Activated naive CD4-positive, alpha-beta T cell (primary cell): ENCODE measurements around the gene PCA3.

Experiments used
- DNase-seq, 4 experiments: peaks; one replicate each; lab custom pipeline; 2025; lab: John Stamatoyannopoulos, UW

The PCA3 gene

DNA sequence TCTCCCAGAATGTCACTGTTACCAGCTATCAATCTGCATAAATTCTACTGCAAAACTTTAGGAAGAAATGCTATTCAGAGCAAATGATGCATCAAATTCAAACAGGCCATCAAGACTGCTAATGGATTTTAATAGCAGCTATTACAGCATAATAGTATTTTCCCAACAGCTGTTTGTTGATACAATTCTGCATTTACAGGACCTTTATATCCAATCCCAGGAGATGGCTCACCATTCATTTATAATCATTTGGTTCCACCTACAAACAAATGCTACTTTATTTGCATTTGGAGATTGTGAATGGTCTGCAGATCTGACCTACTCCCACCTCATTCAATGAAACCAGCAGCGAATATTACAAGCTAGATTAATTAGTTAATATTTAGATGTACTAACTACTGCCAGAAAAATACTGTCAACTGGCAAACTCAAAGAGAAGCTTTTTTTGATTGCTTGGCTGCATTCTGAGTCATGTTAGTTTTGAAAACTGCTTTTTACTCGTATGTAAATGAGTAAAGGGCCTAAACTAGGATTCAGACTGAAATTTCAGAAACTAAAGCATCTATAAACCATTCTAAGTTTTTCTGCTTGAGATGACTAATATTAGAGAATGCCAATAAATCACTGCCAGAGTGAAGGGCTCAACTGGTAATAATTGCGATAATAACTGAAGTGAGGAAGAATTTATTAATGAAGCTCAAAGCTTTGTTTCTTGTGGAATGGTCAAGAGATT lies 7.1 kb upstream of the PCA3 start:
- no peak for DNase-seq

DNA sequence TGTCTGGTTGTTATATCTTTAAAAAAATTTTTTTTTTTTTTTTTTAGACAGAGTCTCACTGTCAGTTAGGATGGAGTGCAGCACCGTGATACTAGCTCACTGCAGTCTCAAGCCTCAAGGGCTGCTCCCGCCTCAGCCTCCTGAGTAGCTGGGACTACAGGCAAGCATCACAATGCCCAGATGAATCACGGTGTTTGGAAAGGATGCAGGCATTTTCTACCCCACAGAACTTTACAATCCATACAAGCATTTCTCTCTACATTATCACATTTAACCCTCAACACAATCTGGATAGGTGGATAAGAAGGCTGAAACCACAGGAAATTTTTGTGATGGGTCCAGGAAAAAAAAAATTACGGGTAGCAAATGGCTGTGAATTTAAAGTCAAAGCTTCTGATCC lies 5.8 kb upstream of the PCA3 start:
- no peak for DNase-seq

DNA sequence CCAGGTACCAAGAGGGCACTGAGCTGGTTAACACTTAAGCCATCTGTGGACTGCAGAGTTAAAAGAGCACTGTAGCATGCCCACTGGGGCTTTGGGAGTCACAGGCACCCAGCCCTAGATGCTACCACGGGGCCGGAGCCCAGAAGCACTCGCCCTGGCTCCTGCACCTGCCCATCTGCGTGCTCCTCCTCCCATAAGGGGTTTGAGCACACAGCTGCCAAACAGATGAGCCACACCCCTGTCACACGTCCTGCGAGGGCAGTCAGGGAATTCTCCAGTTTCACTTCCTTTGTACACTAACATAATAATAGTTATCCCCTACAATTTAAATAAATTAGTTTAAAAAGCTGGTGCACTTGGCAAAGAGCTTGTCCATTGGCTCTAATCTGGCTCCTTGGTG lies 4.5 kb upstream of the PCA3 start:
- DNase-seq: no peak

DNA sequence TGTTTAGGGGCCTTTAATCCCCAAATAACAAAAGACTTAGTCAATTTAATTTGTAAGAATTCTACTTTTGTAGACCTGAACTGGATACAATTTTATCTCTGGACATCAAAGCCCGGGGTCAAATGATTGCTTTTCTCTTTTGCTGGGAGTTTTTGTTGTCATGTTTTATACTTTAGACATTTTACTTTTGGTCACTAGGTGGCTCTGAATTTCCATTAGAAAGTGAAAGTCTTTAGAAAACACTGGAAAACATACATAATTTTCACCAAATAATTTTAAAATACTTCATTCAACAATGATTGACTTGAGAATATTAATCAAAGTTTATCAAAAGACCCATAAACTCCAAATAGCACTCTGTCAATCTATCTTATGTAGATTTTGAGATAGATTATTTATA lies 2.8 kb upstream of the PCA3 start:
- no peak for DNase-seq

DNA sequence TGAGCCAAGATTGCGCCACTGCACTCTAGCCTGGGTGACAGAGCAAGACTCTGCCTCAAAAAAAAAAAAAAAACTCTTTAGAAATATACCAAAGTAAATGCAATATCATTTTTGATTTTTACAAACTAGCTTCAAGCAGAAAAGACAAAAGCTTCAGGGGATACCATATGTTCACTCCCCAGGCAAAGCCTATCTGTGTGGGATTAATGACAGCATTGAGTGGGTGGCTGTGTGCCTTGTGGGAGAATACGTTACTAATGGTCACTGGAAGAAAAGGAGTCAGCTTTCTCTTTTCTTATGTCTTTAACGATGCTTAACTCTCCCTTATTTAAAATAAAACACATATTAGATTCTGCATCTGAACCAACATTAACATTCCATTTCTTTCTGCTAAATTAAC lies 1.9 kb downstream of the PCA3 start:
- DNase-seq: no peak

DNA sequence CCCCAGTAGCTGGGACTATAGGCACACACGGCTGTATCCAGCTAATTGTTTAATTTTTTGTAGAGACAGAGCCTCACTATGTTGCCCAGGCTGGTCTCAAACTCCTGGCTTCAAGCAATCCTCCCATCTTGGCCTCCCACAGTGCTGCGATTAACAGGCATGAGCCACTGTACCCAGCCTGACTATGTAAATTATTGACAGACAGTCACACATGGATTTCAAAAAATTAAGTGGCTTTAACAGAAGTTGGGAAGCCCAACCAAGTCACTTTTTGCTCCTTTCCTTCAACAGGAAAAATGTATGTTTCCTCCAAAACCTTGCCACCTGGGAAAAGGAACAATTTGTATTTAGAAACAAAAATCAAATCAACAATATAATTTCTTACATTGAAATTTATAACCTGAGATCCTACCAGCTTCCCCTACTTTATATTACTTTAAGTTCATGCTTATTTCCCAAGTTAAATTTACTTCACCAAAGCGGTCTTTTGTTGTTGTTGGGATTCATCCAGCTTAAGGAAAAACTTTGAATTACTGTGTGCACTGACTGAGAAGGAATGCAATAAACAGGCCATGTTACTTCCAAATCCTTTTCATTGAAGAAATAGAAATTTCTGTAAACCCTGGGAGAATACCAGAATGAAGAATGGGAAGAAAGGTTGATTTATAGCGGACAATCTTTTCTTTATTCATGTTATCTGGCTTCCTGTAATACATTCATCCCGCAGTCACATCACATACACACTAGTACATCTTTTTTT lies 8.6 kb downstream of the PCA3 start:
- DNase-seq: no peak

DNA sequence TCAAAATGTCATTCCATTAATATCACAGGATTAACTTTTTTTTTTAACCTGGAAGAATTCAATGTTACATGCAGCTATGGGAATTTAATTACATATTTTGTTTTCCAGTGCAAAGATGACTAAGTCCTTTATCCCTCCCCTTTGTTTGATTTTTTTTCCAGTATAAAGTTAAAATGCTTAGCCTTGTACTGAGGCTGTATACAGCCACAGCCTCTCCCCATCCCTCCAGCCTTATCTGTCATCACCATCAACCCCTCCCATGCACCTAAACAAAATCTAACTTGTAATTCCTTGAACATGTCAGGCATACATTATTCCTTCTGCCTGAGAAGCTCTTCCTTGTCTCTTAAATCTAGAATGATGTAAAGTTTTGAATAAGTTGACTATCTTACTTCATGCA lies 20.6 kb downstream of the PCA3 start:
- DNase-seq: no peak

DNA sequence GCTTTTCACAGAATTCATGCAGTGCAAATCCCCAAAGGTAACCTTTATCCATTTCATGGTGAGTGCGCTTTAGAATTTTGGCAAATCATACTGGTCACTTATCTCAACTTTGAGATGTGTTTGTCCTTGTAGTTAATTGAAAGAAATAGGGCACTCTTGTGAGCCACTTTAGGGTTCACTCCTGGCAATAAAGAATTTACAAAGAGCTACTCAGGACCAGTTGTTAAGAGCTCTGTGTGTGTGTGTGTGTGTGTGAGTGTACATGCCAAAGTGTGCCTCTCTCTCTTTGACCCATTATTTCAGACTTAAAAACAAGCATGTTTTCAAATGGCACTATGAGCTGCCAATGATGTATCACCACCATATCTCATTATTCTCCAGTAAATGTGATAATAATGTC lies 21.3 kb downstream of the PCA3 start:
- no peak for DNase-seq

DNA sequence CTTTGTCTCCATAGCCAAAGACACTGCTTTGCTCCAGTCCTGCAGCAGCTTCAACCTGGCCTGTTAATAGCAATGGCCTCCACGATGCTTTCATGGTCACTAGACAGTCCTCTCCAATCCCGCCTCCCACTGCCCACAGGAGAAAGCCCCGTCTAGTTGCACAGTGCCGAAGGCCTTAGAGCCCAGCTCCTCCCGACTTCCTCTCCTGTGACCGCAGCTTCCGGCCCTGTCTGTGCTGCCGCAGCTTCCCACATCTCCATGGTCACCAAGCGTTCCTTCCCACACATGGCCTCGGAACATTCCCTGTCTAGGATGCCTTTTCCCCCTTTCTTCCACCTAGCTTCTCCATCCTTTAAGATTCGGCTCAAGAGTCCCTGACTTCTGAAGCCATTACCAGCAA lies 23.4 kb downstream of the PCA3 start:
- DNase-seq: no peak

DNA sequence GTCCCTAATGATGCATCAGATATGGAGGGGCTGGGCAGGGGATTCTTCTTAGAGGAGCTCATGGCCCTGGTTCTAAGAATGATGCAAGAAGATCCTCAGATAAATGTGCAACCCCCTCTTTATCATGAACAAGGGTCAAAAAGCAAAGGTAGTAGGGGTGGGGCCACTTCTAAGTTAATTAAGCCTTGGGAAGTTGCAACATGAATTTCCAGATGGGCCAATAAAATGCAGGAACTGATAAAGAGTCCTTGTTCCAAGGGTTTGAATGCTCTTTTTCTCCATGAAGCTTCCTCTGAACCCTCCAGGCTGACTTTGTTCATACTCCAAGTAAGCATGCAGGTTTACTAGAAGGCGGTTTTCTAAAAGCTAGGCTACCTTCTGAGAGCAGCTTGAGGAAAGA lies 25.6 kb downstream of the PCA3 start:
- DNase-seq: no peak

DNA sequence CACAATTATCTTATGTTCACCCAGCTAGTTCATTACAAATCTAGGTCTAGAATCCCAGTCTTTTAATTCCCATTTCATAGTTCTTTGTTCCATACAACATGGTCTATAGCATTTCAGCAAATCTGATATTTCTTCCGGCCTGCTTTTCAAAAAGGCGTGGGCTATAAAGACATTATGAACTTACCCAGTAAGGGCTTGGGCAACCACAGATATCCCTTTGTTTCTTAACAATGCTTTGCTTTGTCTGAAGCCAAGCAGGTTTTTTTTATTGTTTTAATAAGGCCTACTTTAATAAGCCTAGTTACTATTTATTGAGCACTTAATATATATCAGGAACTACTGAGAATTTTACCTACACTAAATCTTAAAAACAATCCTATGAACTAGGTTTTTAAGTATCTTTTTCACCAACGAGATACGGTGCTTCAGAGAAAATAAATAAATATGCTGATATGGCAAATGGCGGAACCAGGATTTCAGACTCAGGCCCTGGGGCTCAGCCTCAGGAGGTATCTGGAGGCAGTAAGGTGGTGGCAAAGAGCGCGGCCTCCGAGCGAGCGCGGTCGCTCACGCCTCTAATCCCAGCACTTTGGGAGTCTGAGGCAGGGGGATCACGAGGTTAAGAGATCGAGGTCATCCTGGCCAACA lies 29.7 kb downstream of the PCA3 start:
- DNase-seq: no peak

DNA sequence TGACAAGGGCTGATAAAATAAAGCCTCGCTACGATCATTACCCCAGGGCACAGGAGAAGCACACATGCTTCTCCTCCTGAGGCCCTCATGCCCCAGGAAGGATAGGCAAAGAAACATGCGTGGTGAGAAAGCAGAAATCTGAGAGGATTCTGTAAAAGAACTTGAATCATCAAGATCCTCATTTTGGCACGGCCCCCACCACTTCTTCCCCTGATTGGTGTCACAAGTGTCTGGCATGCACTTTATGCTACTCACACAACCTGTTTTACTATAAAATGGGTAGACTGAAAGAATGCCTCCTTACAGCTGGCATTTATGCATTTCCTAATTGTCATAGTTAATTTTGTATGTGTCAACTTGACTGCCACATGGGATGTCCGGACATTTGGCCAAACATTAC lies 32.1 kb downstream of the PCA3 start:
- DNase-seq: no peak

DNA sequence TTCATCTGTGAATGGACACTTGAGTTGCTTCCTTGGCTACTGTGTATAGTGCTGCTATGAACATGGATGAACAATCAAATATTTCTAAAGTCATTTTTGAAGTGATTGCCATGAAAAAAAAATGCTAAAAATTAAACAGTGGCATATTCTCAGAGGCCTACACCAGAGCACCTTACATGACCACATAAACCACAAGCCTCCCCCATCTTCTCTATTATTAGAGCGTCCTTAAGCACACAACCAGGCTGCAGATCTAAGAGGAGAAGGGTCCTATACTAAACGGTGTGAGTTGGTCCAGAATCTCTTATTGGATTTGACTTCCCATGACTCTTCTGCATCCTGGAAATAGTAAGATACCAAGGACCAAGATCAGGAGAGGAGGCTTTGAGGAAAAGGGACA lies 34.3 kb downstream of the PCA3 start:
- DNase-seq: no peak

DNA sequence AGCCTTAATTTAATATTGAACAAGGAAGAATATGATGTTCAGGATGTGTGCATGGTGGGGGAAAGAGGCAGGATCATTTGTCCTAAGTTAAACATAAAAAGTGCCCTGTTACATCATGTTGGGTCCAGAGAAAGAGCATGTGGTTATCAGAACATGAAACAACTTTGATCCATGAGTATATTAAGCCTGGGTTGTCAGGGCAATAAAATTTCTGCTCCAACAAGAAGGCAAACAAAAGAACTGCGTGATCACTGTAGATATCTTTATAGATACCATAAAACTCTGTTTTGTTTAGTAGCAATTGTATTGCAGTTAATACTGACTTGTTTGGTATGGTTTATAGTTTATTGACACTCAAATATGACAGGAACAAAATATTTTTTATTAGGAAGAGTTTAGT lies 35.2 kb downstream of the PCA3 start:
- DNase-seq: no peak

DNA sequence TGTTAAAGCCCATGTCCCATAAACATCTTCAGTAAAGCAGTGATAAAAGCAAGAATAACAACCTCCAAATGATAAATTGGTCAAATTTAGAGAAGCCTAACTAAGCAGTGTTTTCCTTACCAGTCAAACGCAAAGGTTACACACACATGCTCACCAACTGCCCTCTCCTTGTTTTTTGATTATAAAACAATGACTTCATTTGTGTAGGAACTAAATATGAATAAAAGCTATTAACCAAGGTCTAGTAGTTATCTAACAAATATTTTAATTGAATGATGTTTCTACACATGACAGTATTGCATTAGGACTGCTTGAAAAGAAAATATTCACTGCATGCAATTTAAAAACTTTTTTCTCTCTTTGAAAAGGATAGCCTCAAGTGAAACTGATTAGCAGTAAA lies 36.7 kb downstream of the PCA3 start:
- no peak for DNase-seq

DNA sequence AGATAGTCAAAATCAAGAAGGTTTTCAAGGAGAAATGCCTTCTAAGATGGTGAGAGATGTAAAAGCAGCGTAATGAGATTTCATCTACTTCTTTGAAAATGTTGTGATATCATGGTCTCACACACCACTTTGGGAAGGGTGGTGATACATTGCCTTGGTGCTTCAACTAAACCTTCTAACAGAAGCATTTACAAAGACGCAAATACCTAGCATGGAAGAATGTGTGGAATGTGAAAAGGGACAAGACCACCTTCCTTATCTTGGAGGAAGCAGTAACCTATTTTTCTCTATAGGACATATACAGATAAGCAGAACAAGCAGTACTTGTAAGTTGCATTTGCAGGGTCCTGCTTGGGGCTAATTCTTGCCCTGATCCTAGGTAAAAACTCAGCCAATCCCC lies 38.8 kb downstream of the PCA3 start:
- no peak for DNase-seq

DNA sequence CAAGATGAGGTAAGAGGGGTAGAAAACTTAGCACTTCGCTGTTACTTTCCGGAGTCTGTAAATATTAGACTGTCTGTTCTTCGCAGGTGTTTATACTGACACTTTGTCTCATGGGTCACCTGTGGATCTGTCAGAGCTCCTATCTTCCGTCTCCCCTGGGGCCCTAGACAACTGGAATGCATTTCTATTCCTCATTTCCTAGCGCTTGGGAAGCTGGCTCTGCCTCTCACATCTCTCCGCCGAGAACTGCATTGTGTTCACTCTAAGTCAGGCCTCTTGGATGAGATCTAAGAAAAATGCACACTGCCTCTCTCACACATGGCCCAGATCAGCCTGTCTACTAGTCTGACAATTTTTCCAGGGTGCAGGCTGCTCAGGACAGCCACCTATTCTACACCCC lies 39.5 kb downstream of the PCA3 start:
- DNase-seq: no peak

DNA sequence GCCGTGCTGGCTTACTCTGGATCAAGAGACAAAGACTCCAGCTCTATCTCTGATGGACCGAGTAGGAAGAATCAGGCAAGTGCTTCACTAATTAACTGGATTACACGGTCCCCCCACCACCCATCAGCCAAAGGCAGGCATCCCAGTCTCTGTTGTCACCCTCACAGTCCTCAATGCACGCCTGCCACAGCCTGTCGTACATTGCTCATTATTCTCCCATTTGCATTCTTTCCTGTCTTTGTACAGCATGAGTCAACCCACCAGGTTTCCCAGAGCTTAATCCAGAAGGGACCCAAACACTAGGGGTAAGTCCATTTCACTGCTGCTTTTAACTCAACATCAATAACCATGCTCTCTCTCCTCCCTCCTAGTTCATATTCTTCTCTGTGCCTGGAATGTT lies 44.4 kb downstream of the PCA3 start:
- DNase-seq: no peak

DNA sequence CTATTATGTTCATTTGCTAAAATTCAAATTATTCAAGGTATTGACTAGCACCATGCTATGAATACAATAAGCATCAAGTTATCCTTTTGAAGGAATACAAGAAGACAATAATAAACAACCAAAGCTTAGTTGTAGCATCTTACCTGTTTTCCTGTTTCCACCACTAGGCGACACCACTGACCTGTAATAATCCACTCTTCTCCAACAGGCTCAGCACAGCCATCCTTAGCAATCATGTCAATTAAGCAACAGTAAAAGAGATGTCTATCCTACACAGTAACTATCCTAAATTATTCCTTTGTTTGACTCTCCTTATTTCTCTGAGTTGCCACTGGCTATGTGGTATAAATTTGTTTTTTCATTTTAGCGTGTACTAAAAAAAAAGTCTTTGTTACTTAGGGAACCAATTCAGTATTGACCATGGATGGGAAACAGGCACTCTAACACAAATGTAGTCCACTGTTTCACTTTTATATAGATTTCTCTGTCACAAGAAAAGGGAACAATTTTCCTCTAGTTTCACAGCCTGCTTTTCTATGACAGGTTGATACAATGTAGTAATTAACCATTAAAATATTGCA lies 46.2 kb downstream of the PCA3 start:
- no peak for DNase-seq

DNA sequence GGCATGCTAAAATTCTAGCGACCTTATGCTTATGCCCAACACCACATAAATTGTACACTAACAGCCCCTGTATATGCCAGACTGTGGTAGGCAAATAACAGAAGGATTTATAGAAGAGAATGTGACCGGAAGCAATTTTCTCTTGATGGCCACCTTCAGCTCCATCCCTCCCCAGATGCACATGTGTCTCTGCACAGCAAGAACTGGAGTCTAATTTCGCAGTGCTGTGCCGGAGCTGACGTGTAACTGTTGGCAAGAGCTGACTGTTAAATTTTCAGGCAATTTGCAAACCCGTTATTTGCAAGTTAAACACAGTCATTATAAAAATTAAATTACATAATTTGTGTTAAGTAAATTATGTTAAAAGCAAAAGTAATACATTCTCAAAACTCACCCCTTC lies 48.4 kb downstream of the PCA3 start:
- DNase-seq: no peak

DNA sequence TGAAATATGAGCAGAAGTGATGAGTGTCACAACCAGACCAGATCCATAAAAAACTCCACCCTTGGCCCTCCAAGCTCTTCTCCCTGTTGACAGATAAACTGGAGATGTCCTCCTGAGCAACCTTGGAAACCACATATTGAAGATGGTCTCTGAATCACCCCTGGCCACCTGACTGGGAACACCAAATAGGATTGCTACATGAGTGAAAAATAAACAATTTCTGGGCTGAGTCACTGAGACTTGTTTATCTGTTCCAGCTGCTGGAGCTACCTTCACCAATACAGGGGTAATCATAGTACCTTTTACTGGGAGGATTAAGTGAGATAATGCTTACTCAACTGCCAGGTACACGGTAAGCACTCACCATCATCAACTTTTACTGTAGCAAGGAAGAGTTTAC lies 53.3 kb downstream of the PCA3 start:
- DNase-seq: no peak

DNA sequence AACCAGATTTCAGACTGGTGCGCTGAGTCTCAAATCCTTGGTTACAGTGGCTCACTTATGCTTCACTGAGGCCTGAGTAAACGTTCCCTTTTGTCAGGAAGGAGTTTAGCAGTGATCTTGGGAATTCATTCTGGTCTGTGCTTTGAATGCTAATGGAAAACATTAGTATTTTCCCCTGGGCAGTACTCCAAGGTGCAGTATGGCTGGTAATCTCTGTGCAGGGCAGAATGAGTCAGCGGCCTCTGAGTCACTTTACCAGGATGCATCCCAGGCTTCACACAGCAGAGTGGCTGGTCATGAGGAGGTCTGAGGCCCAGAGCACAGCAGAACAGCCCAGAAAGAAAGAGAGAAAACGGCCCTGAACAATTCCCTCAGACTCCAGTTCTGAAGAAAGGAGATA lies 54.0 kb downstream of the PCA3 start:
- DNase-seq: no peak

DNA sequence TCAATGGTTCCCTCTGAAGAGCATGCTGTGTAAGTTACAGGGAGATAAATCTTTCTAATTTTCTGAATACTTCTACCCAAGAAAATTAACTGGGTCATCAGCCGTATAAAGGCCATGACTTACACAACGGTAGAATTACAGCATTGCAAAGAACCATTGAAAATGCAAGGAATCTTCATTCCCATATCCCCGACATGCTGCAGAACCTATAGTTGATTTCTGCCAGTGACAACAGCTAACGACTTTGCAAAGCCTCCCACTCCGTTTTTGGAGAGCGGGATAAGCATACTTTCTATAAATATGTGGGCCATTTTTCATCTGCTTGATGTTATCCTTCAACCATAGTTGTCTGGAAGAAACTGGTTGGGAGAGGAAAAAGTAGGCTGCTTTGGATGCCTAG lies 56.2 kb downstream of the PCA3 start:
- DNase-seq: no peak
